Measurements from ENCODE around the gene OR6J1. TPM values are rescaled to one million over a fixed set of nuclear protein-coding genes. Genes with fewer than 3 reads are reported as not detected.
A peak's percentile ranks its signal among the peaks of the same experiment; 100 is the strongest.

OR6J1 gene
- total and polyA plus RNA-seq, 2 of the 13 experiments (the other 11 are each of a cell fraction or from before 2014, with no cell fraction given): not detected

DNA sequence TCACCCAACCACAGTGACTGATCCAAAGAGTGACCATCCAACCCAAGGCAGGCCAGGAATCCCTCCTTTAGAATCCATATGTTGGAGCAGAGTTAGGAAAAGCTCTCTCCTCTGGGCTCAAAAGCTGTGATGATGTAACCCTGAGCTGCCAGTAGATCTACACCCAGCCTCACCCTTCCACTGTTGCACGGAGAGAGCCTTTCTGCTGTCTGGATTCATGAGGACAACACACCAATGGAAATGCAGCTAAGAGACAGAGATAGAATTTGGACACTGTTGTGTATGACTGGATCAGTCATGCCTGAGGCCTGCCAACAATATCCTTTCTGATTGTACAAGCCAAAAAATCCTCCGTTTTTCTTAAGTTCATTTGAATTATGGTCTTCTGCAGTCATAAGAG lies 4.4 kb upstream of the OR6J1 start:
- POLR2A ChIA-PET: interaction anchor here (1.4 kb wide), 1 partner anchor 59 kb away, joined by 5 read pairs; the partner anchor contains the start of gene DAD1
- ATAC-seq: no peak
- no peak for TF ChIP-seq ZNF792 (CRISPR knock-in tag; IDR thresholded peaks at IDR 0.05)
- 0 out of 2 replicates have a peak, but pooled peaks have one; percentile 12 for TF ChIP-seq HHEX (CRISPR knock-in tag; IDR thresholded peaks at IDR 0.05)
- no peaks in the 10 kb centered on the region for H4K20me1 ChIP-seq (ENCODE audit: insufficient read depth, low read length)
- H3K4me3 ChIP-seq (replicated peaks in 1 of 3; ENCODE audit: insufficient read depth in 1 of 3, low read depth in 2 of 3, low read length in 3 of 3): no peak overlapping the region
- no peaks in the 10 kb centered on the region for H3K9me3 ChIP-seq (ENCODE audit: low read length)
- H3K79me2 ChIP-seq (ENCODE audit: insufficient read depth, low read length): no peaks in the 10 kb centered on the region
- intact Hi-C loops (cut with micrococcal nuclease; ENCODE audit: unreplicated experiment): no loop called here
- H3K4me2 ChIP-seq (ENCODE audit: low read depth, low read length): no peak overlapping the region
- H3K4me1 ChIP-seq (ENCODE audit: insufficient read depth, low read length): peaks cover 9% of the 10 kb centered on the region
- H3K9ac ChIP-seq (ENCODE audit: insufficient read depth, low read depth, low read length): no peak overlapping the region
- no peak for DNase-seq (ENCODE audit: low spot score)
- no TSS peak for BruUV-seq (replicated peaks)
- peaks cover 2 to 18% of the 10 kb centered on the region in 2 experiments; a peak in 3 of 5 replicates for H3K27me3 ChIP-seq (ENCODE audit: control insufficient read depth in 1 of 2, insufficient read depth in 2 of 2, low read length in 2 of 2)
- no peak overlapping the region for H2AFZ ChIP-seq (ENCODE audit: low read length)
- no peak overlapping the region for H3K27ac ChIP-seq (ENCODE audit: extremely low read length, insufficient read depth, low read length)
- 5% methylated on average over 2 of the region's 2 CpGs for WGBS (ENCODE audit: low lambda C conversion rate)
- H3K36me3 ChIP-seq (replicated peaks in 1 of 2; ENCODE audit: control insufficient read depth in 1 of 2, insufficient read depth in 2 of 2, low read length in 2 of 2): no peaks in the 10 kb centered on the region
- CTCF ChIA-PET (ENCODE audit: low intra/inter-chr PET ratio, low total read pairs): interaction anchor here (7.3 kb wide), 1 partner anchor 92 kb away, joined by 175 read pairs; no protein-coding TSS in a partner anchor
- FAIRE-seq: no peak
- in situ Hi-C loops (cut with HindIII; ENCODE audit: extremely low pct_ligation_motif_present, low pct_unique_long_range_greater_than_20kb): no loop called here

- POLR2A ChIA-PET: no interaction called here
- peaks cover 12% of the 10 kb centered on the region for H3K4me1 ChIP-seq (ENCODE audit: insufficient read depth, low read length)
Observed at GRCh38 chr14:22646570-22647254, 2.6 kb upstream of the OR6J1 start.

More at GRCh38 chr14:22646570-22647254, 2.6 kb upstream of the OR6J1 start:
- no peak overlapping the region for H3K4me2 ChIP-seq (ENCODE audit: low read depth, low read length)
- ATAC-seq (no peak), FAIRE-seq (no peak), DNase-seq (ENCODE audit: low spot score) (no peak)
- no peak overlapping the region for H2AFZ ChIP-seq (ENCODE audit: low read length)
- peaks cover 2 to 18% of the 10 kb centered on the region in 2 experiments; a peak in 3 of 5 replicates for H3K27me3 ChIP-seq (ENCODE audit: control insufficient read depth in 1 of 2, insufficient read depth in 2 of 2, low read length in 2 of 2)
- H3K36me3 ChIP-seq (replicated peaks in 1 of 2; ENCODE audit: control insufficient read depth in 1 of 2, insufficient read depth in 2 of 2, low read length in 2 of 2): no peaks in the 10 kb centered on the region
- no peaks in the 10 kb centered on the region for H3K79me2 ChIP-seq (ENCODE audit: insufficient read depth, low read length)
- intact Hi-C loops (cut with micrococcal nuclease; ENCODE audit: unreplicated experiment): no loop called here
- no TSS peak for BruUV-seq (replicated peaks)
- TF ChIP-seq ZNF547 (CRISPR knock-in tag; IDR thresholded peaks at IDR 0.05) (no peak), ATF7 (IDR thresholded peaks at IDR 0.05) (peak; percentile 98), ATF7 (CRISPR knock-in tag; IDR thresholded peaks at IDR 0.05) (no peak), ATAD3A (CRISPR knock-in tag; IDR thresholded peaks at IDR 0.05) (no peak)
- H3K4me3 ChIP-seq (replicated peaks in 1 of 3; ENCODE audit: insufficient read depth in 1 of 3, low read depth in 2 of 3, low read length in 3 of 3): no peak overlapping the region
- no peak overlapping the region for H3K9ac ChIP-seq (ENCODE audit: insufficient read depth, low read depth, low read length)
- no peaks in the 10 kb centered on the region for H3K9me3 ChIP-seq (ENCODE audit: low read length)
- CTCF ChIA-PET (ENCODE audit: low intra/inter-chr PET ratio, low total read pairs): interaction anchor here (1.5 kb wide), 1 partner anchor 77 kb away, joined by 4 read pairs; no protein-coding TSS in a partner anchor
- H4K20me1 ChIP-seq (ENCODE audit: insufficient read depth, low read length): no peaks in the 10 kb centered on the region
- in situ Hi-C loops (cut with HindIII; ENCODE audit: extremely low pct_ligation_motif_present, low pct_unique_long_range_greater_than_20kb): no loop called here
- 36% methylated on average over 4 of the region's 4 CpGs for WGBS (ENCODE audit: low lambda C conversion rate)
- H3K27ac ChIP-seq (ENCODE audit: extremely low read length, insufficient read depth, low read length): no peak overlapping the region
